GM23338 (cell line): ENCODE data around the gene TMEM217. TPM values are rescaled to one million over a fixed set of nuclear protein-coding genes. Genes with fewer than 3 reads are reported as not detected.

Experiments used
- ATAC-seq: fragments of 200-7000 bp; cut with Tn5 transposase; 3 replicates; pipeline ENCODE4 v1.9.1; 2020
- DNase-seq: peaks from one replicate; pipeline ENCODE4 v3.0.0-alpha.2; 2015; ENCODE audit warnings: low spot score
- H2AFZ ChIP-seq: fragments of 200-600 bp; sonication (generic); 2 replicates; pipeline ENCODE4 v1.8.0; 2016; ENCODE audit warnings: antibody characterized with exemption, mild to moderate bottlenecking, moderate library complexity
- H3F3A ChIP-seq: fragments of 200-600 bp; sonication (generic); replicated peaks from 2 replicates; pipeline ENCODE4 v1.8.0; 2017; ENCODE audit warnings: antibody characterized with exemption, mixed run types, low read depth
- H3K27ac ChIP-seq: fragments of 200-600 bp; sonication (generic); 2 replicates; pipeline ENCODE4 v1.6.1; 2016; ENCODE audit warnings: low read depth
- H3K27me3 ChIP-seq: fragments of 200-600 bp; sonication (generic); 2 replicates; pipeline ENCODE4 v1.8.0; 2016; ENCODE audit warnings: mild to moderate bottlenecking, mixed run types, moderate library complexity; ENCODE audit not compliant: insufficient read depth
- H3K36me3 ChIP-seq: fragments of 200-600 bp; sonication (generic); 2 replicates; pipeline ENCODE4 v1.8.0; 2016; ENCODE audit warnings: mild to moderate bottlenecking; ENCODE audit not compliant: insufficient read depth
- H3K4me1 ChIP-seq: fragments of 200-600 bp; sonication (generic); 2 replicates; pipeline ENCODE4 v1.8.0; 2016; ENCODE audit warnings: mild to moderate bottlenecking, moderate library complexity; ENCODE audit not compliant: insufficient read depth
- H3K4me2 ChIP-seq: fragments of 200-600 bp; sonication (generic); 2 replicates; pipeline ENCODE4 v1.7.1; 2017; ENCODE audit warnings: mixed run types
- H3K4me3 ChIP-seq: fragments of 200-600 bp; sonication (generic); 2 replicates; pipeline ENCODE4 v1.6.1; 2016; ENCODE audit warnings: mixed run types
- H3K79me2 ChIP-seq: fragments of 200-600 bp; sonication (generic); replicated peaks from 2 replicates; pipeline ENCODE4 v1.8.0; 2017; ENCODE audit warnings: mild to moderate bottlenecking; ENCODE audit not compliant: insufficient read depth
- H3K9me2 ChIP-seq: fragments of 200-600 bp; sonication (generic); 2 replicates; pipeline ENCODE4 v1.8.0; 2017; ENCODE audit not compliant: insufficient read depth
- H4K20me1 ChIP-seq: fragments of 200-600 bp; sonication (generic); replicated peaks from 2 replicates; pipeline ENCODE4 v1.8.0; 2017; ENCODE audit warnings: mild to moderate bottlenecking; ENCODE audit not compliant: insufficient read depth
- H3K27ac Mint-ChIP-seq: 2 replicates; pipeline ENCODE4 v1.8.0; 2020; ENCODE audit warnings: inconsistent platforms, mild to moderate bottlenecking, moderate library complexity, mixed read lengths
- H3K27me3 Mint-ChIP-seq: 3 replicates; pipeline ENCODE4 v1.8.0; 2022; ENCODE audit warnings: low read depth, mild to moderate bottlenecking, moderate library complexity, mixed read lengths, inconsistent platforms; ENCODE audit not compliant: insufficient read depth, poor library complexity
- H3K36me3 Mint-ChIP-seq: 3 replicates; pipeline ENCODE4 v1.8.0; 2021; ENCODE audit warnings: low read depth, mild to moderate bottlenecking, inconsistent platforms, moderate library complexity, mixed read lengths
- H3K4me1 Mint-ChIP-seq: 3 replicates; pipeline ENCODE4 v1.8.0; 2020; ENCODE audit warnings: mild to moderate bottlenecking, inconsistent platforms, mixed read lengths
- H3K4me3 Mint-ChIP-seq: 3 replicates; pipeline ENCODE4 v1.8.0; 2021; ENCODE audit warnings: moderate library complexity, mild to moderate bottlenecking, inconsistent platforms, mixed read lengths
- H3K9me3 Mint-ChIP-seq: 3 replicates; pipeline ENCODE4 v1.8.0; 2020; ENCODE audit warnings: moderate library complexity, mild to moderate bottlenecking, inconsistent platforms, mixed read lengths
- CREB1 ChIP-seq: fragments of 250-450 bp; sonication (Bioruptor Pico); IDR thresholded peaks from 2 replicates; pipeline ENCODE4 v1.5.0; 2020; ENCODE audit warnings: low read depth, mild to moderate bottlenecking, moderate library complexity
- EZH2 ChIP-seq: fragments of 200-600 bp; sonication (generic); IDR thresholded peaks from one replicate; pipeline ENCODE4 v1.8.0; 2017; ENCODE audit warnings: antibody characterized with exemption, mild to moderate bottlenecking, low read depth; ENCODE audit not compliant: unreplicated experiment
- EZH2phosphoT487 ChIP-seq: fragments of 200-600 bp; sonication (generic); IDR thresholded peaks from one replicate; pipeline ENCODE4 v1.8.1; 2018; ENCODE audit warnings: antibody characterized with exemption; ENCODE audit not compliant: unreplicated experiment
- JUNB ChIP-seq: IDR thresholded peaks from one replicate; pipeline ENCODE4 v1.6.1; 2016; ENCODE audit warnings: antibody characterized with exemption; ENCODE audit not compliant: unreplicated experiment
- NANOG ChIP-seq: IDR thresholded peaks from 2 replicates; pipeline ENCODE4 v1.6.1; 2016; ENCODE audit warnings: antibody characterized with exemption, borderline replicate concordance
- POLR2AphosphoS5 ChIP-seq: IDR thresholded peaks from 2 replicates; pipeline ENCODE4 v1.6.1; 2016; ENCODE audit warnings: antibody characterized with exemption, low read depth
- STAT1 ChIP-seq: IDR thresholded peaks from one replicate; pipeline ENCODE4 v1.6.1; 2016; ENCODE audit warnings: antibody characterized with exemption; ENCODE audit not compliant: unreplicated experiment
- ZNF114 ChIP-seq: fragments of 250-450 bp; sonication (Bioruptor Pico); IDR thresholded peaks from 2 replicates; pipeline ENCODE4 v1.5.0; 2020; ENCODE audit warnings: mild to moderate bottlenecking, moderate library complexity
- ZNF331 ChIP-seq: fragments of 250-450 bp; sonication (Bioruptor Pico); IDR thresholded peaks from 2 replicates; pipeline ENCODE4 v1.5.0; 2020; ENCODE audit warnings: low read depth, mild to moderate bottlenecking, moderate library complexity
- polyA plus RNA-seq: library from polyadenylated mRNA; unstranded; fragments of >200 nt; fragmentation: Nextera tagmentation; extraction: Ambion mirVana; gene quantifications from 2 replicates; pipeline ENCODE4 v1.2.1, GENCODE V29; 2016
- total RNA-seq: library from RNA; depleted of rRNA; stranded (reverse); fragments of >200 nt; shearing (Covaris generic); gene quantifications from 2 replicates; pipeline ENCODE4 v1.2.3, GENCODE V29; 2014
- TF ChIP-seq, protein P1 (sequence below), 2 experiments: fragments of 200-600 bp in 1 of 2; sonication (generic) in 1 of 2; conservative IDR thresholded peaks; 2 replicates each; pipeline versions ENCODE4 v1.5.1 to v1.6.1; 2016 to 2017; ENCODE audit warnings: antibody characterized with exemption in 2 of 2, low read depth in 2 of 2, mild to moderate bottlenecking in 2 of 2, moderate library complexity in 1 of 2
- TF ChIP-seq, protein P2 (sequence below): IDR thresholded peaks from one replicate; pipeline ENCODE4 v1.6.1; 2018; ENCODE audit warnings: antibody characterized with exemption; ENCODE audit not compliant: unreplicated experiment
- TF ChIP-seq, protein P3 (sequence below): fragments of 250-450 bp; sonication (Bioruptor Pico); IDR thresholded peaks from 2 replicates; pipeline ENCODE4 v1.5.0; 2020; ENCODE audit warnings: mild to moderate bottlenecking, moderate library complexity
- TF ChIP-seq, protein P4 (sequence below): IDR thresholded peaks from 2 replicates; pipeline ENCODE4 v1.6.1; 2016; ENCODE audit warnings: antibody characterized with exemption

TMEM217 gene
- total and polyA plus RNA-seq, 2 experiments from 2014 or later = 1.3 TPM; not detected in 1

DNA sequence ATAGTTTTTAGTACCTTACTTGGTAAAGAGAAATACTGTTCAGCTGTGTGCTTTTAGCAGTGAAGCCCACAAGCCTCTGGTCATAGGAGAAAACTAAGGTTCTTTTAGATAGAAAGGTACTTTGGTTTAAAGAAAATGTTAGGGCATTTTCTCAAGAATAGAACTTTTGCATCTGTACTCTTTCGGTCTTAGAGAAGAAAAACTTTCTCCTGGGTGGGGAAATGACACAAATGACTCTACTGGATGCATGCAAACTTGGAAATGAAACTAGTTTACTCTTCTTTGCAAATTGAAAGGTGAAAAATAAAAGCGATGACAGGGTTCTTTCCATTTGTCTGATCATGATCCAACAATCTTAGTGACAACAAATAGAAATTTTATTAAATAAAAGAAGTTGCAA, 2.1 kb upstream of the TMEM217 start:
- no peak overlapping the region for H3K27ac Mint-ChIP-seq
- DNase-seq (no peak), ATAC-seq (no peak)
- H3K79me2 ChIP-seq = peaks cover 69% of the 10 kb centered on the region
- no peaks in the 10 kb centered on the region for H3K9me3 Mint-ChIP-seq
- no peaks in the 10 kb centered on the region for H3K9me2 ChIP-seq
- no peak overlapping the region for H3K4me3 Mint-ChIP-seq
- TF ChIP-seq EZH2phosphoT487 = no peak
- TF ChIP-seq POLR2AphosphoS5 = no peak
- no peak for TF ChIP-seq JUNB
- TF ChIP-seq CREB1 (CRISPR knock-in tag) = no peak
- TF ChIP-seq, protein P1, sequence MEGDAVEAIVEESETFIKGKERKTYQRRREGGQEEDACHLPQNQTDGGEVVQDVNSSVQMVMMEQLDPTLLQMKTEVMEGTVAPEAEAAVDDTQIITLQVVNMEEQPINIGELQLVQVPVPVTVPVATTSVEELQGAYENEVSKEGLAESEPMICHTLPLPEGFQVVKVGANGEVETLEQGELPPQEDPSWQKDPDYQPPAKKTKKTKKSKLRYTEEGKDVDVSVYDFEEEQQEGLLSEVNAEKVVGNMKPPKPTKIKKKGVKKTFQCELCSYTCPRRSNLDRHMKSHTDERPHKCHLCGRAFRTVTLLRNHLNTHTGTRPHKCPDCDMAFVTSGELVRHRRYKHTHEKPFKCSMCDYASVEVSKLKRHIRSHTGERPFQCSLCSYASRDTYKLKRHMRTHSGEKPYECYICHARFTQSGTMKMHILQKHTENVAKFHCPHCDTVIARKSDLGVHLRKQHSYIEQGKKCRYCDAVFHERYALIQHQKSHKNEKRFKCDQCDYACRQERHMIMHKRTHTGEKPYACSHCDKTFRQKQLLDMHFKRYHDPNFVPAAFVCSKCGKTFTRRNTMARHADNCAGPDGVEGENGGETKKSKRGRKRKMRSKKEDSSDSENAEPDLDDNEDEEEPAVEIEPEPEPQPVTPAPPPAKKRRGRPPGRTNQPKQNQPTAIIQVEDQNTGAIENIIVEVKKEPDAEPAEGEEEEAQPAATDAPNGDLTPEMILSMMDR (conservative IDR thresholded peaks at IDR 0.05; ENCODE audit: low read depth in 2 of 2) = no peak
- TF ChIP-seq STAT1 = no peak
- TF ChIP-seq ZNF114 (CRISPR knock-in tag) = no peak
- TF ChIP-seq, protein P2, sequence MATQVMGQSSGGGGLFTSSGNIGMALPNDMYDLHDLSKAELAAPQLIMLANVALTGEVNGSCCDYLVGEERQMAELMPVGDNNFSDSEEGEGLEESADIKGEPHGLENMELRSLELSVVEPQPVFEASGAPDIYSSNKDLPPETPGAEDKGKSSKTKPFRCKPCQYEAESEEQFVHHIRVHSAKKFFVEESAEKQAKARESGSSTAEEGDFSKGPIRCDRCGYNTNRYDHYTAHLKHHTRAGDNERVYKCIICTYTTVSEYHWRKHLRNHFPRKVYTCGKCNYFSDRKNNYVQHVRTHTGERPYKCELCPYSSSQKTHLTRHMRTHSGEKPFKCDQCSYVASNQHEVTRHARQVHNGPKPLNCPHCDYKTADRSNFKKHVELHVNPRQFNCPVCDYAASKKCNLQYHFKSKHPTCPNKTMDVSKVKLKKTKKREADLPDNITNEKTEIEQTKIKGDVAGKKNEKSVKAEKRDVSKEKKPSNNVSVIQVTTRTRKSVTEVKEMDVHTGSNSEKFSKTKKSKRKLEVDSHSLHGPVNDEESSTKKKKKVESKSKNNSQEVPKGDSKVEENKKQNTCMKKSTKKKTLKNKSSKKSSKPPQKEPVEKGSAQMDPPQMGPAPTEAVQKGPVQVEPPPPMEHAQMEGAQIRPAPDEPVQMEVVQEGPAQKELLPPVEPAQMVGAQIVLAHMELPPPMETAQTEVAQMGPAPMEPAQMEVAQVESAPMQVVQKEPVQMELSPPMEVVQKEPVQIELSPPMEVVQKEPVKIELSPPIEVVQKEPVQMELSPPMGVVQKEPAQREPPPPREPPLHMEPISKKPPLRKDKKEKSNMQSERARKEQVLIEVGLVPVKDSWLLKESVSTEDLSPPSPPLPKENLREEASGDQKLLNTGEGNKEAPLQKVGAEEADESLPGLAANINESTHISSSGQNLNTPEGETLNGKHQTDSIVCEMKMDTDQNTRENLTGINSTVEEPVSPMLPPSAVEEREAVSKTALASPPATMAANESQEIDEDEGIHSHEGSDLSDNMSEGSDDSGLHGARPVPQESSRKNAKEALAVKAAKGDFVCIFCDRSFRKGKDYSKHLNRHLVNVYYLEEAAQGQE = no peak
- TF ChIP-seq ZNF331 (CRISPR knock-in tag) = no peak
- TF ChIP-seq, protein P3, sequence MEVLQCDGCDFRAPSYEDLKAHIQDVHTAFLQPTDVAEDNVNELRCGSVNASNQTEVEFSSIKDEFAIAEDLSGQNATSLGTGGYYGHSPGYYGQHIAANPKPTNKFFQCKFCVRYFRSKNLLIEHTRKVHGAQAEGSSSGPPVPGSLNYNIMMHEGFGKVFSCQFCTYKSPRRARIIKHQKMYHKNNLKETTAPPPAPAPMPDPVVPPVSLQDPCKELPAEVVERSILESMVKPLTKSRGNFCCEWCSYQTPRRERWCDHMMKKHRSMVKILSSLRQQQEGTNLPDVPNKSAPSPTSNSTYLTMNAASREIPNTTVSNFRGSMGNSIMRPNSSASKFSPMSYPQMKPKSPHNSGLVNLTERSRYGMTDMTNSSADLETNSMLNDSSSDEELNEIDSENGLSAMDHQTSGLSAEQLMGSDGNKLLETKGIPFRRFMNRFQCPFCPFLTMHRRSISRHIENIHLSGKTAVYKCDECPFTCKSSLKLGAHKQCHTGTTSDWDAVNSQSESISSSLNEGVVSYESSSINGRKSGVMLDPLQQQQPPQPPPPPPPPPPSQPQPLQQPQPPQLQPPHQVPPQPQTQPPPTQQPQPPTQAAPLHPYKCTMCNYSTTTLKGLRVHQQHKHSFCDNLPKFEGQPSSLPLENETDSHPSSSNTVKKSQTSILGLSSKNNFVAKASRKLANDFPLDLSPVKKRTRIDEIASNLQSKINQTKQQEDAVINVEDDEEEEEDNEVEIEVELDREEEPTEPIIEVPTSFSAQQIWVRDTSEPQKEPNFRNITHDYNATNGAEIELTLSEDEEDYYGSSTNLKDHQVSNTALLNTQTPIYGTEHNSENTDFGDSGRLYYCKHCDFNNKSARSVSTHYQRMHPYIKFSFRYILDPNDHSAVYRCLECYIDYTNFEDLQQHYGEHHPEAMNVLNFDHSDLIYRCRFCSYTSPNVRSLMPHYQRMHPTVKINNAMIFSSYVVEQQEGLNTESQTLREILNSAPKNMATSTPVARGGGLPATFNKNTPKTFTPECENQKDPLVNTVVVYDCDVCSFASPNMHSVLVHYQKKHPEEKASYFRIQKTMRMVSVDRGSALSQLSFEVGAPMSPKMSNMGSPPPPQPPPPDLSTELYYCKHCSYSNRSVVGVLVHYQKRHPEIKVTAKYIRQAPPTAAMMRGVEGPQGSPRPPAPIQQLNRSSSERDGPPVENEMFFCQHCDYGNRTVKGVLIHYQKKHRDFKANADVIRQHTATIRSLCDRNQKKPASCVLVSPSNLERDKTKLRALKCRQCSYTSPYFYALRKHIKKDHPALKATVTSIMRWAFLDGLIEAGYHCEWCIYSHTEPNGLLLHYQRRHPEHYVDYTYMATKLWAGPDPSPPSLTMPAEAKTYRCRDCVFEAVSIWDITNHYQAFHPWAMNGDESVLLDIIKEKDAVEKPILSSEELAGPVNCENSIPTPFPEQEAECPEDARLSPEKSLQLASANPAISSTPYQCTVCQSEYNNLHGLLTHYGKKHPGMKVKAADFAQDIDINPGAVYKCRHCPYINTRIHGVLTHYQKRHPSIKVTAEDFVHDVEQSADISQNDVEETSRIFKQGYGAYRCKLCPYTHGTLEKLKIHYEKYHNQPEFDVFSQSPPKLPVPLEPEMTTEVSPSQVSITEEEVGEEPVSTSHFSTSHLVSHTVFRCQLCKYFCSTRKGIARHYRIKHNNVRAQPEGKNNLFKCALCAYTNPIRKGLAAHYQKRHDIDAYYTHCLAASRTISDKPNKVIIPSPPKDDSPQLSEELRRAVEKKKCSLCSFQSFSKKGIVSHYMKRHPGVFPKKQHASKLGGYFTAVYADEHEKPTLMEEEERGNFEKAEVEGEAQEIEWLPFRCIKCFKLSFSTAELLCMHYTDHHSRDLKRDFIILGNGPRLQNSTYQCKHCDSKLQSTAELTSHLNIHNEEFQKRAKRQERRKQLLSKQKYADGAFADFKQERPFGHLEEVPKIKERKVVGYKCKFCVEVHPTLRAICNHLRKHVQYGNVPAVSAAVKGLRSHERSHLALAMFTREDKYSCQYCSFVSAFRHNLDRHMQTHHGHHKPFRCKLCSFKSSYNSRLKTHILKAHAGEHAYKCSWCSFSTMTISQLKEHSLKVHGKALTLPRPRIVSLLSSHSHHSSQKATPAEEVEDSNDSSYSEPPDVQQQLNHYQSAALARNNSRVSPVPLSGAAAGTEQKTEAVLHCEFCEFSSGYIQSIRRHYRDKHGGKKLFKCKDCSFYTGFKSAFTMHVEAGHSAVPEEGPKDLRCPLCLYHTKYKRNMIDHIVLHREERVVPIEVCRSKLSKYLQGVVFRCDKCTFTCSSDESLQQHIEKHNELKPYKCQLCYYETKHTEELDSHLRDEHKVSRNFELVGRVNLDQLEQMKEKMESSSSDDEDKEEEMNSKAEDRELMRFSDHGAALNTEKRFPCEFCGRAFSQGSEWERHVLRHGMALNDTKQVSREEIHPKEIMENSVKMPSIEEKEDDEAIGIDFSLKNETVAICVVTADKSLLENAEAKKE (CRISPR knock-in tag) = no peak
- TF ChIP-seq NANOG = no peak
- TF ChIP-seq EZH2 = no peak
- TF ChIP-seq, protein P4, sequence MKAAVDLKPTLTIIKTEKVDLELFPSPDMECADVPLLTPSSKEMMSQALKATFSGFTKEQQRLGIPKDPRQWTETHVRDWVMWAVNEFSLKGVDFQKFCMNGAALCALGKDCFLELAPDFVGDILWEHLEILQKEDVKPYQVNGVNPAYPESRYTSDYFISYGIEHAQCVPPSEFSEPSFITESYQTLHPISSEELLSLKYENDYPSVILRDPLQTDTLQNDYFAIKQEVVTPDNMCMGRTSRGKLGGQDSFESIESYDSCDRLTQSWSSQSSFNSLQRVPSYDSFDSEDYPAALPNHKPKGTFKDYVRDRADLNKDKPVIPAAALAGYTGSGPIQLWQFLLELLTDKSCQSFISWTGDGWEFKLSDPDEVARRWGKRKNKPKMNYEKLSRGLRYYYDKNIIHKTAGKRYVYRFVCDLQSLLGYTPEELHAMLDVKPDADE = no peak
- H3K36me3 ChIP-seq = no peaks in the 10 kb centered on the region
- H2AFZ ChIP-seq = no peak overlapping the region
- no peak overlapping the region for H3K4me3 ChIP-seq
- H3K4me2 ChIP-seq = peak overlapping the region; percentile 81
- peaks cover 4% of the 10 kb centered on the region; the same call in 1 of the 3 replicates for H3K36me3 Mint-ChIP-seq
- peaks cover 36% of the 10 kb centered on the region for H3K4me1 ChIP-seq
- H3K4me1 Mint-ChIP-seq = peaks cover 54% of the 10 kb centered on the region
- peaks cover 6% of the 10 kb centered on the region for H3K27me3 Mint-ChIP-seq
- H3F3A ChIP-seq = 0 out of 2 replicates have a peak, but pooled peaks cover 2% of the 10 kb centered on the region
- no peaks in the 10 kb centered on the region for H3K27me3 ChIP-seq
- no peaks in the 10 kb centered on the region for H4K20me1 ChIP-seq
- peak overlapping the region; percentile 1; the same call in 1 of the 2 replicates for H3K27ac ChIP-seq
